HG03139 (cell line): ENCODE data around the gene OR14I1.

Source experiments
- ATAC-seq: cut with Tn5 transposase; IDR thresholded peaks from one replicate; pipeline ENCODE4 v1.9.1; 2021; ENCODE audit not compliant: unreplicated experiment

Gene OR14I1

DNA sequence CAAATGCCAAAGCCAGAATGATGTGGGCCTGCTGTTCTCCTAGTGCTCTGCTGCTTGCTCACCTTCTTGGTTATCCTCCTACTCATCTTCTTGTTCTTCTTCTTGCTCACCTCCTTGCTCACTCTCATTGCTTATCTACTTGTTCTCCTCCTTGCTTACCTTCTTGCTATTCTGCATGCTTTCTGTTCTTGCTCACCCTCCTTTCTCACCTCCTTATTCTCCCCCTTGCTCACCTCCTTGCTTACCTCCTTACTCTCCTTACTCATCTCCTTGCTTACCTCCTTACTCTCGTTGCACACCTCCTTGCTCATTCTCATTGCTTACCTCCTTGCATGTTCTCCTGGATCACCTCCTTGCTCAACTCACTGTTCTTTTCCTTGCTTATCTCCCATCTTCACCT, at the start of gene OR14I1:
Gene OR14I1 (minus strand): TSS at position 53 of the 400 bp plus-strand sequence.
- ATAC-seq, result no peak

DNA sequence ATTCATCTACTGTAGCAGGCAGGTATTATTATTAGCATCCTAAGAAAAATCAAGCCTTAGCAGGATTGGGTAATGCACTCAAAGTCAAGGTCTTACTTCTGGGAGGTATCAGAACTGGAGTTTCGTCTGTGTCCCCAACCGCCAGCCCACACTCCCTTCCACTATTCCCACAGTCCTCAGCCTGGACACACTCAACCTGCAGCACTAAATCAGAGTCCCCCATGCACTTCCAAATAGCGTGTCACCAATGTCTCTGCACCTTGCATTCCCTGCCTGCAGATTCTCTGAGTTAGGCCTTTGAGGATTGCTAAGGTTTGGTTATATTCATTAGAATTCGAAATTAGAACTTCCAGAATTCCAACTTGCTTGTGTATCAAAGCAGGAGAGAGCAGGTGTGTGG, 49.1 kb upstream of the OR14I1 start:
- no peak for ATAC-seq

DNA sequence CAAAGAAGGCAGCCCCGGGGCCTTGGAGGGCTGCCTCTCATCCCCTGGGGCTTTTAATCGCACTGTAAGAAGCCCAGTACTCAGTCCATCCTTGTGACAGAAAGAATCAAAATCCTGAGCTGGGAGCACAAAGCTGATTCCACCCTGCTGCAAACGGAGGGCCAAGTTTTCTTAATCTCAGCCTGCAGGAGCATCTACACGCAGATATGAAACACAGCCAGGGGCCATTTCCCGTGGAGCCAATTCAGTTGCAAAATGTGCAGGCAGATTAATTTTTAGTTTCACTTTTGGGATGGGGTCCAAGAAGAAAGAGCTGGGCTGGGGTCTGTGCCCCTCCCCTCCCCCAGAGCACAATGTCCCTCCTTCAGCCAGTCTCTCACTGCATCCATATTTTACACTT, 48.6 kb upstream of the OR14I1 start:
- ATAC-seq, result no peak

DNA sequence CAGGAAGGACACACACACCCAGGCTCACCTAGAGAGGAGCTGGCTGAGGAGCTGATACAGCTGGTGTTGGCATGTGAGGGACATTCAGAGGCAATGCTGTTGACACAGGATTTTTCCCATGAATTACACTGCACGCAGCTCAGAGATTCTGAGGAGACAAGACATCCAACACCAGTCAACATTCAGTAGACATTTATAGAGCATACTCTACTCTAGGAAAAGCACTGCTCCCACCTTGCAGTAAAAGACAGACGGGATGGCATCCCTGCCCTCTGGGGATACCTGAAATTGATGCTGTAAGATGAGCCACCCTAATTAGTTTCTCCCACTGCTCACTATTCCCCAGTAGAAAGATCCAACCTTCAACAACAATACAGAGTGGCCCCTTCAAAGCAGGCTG, 47.9 kb upstream of the OR14I1 start:
- ATAC-seq, result no peak

DNA sequence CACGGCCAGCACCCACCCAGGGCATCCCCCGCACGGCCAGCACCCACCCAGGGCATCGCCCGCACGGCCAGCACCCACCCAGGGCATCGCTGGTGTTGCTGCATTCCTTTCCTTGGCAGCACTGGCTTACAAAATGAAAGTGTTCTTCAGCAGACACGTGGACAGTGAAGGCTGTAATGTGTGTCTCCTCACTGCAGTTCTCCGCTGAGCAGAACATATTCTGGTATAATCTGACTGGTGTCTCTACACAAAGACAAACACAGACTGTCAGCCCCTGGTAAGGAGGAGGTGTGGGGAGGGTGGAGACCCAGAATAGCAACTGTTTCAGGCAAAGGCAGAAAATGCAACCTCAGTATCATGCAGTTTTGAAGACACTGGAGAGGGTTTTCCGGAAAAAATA, 45.6 kb upstream of the OR14I1 start:
- ATAC-seq, result no peak

DNA sequence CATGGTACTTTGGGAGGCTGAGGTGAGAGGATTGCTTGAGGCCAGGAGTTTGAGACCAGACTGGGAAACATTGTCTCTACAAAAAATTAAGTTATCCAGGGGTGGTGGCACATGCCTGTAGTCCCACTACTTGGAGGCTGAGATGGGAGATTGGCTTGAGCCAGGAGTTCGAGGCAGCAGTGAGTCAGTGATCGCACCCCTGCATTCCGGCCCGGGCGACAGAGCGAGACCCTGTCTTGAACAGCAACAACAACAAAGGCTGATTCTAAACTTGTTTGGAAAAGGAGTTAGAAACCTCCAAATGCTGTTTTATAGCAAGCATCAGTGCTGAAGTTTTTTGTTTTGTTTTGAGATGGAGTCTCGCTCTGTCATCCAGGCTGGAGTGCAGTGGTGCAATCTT, 38.3 kb upstream of the OR14I1 start:
- no peak for ATAC-seq

DNA sequence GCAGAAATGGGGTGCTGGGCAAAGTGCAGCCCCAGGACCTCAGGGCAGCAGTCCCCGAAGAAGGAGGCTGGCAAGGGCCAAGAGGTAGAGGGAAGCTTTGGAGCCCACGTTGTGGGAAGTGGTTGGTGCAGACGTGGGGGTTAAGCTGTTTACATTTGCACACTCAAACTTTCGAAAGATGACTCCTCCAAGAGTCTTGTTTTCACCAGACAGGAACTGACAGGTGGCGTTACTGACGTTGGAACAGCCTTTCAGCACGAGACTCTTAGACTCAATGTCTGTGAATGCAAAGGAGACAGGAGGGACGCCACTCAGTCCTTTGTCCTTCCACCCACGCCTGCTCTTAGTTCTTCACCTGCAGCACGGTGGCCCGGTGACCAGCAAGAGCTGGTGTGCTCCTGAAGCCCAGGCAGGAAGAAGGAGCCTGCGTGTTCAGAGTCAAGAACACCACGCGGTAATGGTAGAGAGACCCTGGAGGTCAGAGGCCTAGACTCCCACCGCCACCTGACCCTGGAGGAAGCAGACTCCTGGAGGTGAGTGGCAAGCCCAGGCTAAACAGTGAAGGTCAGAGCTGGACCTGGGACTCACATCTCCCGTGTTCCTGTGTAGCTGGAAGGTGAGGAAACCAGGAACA, 37.1 kb upstream of the OR14I1 start:
- ATAC-seq, result no peak

DNA sequence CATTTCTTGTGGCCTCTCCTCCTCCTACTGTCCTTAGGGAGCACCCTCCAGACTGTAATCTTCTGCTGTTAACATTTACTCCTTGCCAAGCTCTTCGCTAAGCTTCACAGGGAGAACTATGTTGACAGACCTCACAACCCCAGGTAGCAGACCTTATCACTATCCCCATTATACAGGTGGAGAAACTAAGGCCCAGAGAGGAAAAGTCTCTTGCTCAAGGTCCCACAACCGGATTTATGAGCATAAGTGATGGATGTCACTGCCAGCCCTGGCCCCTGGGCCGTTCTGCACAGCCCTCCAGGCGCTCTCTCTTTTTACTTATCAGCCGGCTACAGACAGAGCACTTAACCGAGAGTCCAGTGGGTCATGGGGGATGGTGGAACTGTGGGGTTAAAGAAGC, 34.9 kb upstream of the OR14I1 start:
- ATAC-seq, result no peak

DNA sequence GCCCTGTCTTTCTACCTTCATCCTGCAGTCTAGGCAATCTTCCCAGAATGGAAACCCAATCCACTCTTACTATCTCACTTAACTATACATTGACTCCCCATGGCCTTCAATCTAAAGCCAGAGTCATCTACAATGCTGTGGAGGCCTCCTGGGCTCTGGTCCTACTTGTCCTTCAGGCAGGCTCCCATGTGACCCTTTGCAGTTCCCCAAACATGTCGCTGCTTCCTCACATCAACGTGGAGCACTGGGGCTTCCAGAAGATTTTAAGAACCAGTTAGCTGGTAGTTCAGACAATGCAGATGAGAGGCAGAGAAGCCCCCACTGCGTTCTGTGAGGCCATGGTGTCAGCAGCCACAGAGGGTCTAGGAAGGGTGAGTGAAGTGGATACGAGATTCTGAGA, 34.4 kb upstream of the OR14I1 start:
- ATAC-seq, result no peak

DNA sequence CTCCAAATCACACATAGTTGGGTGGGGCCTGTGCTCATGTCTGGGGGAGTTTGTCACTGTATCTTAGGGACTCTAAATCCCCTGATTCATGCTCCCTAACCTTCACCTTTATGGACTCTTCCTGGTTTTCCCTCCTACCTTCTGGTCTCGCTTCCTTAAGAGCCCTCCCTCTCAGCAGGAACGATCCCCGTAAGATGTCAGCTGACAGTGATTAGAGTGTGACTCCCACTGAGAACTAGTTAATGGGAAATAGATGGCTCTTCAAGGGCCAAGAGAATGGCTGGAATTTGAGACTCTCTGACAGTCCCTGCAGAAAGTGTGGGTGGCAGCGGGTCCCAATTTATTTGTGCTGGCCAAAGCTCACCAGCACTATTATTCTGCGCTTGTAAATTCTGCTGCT, 31.0 kb upstream of the OR14I1 start:
- ATAC-seq, result no peak

DNA sequence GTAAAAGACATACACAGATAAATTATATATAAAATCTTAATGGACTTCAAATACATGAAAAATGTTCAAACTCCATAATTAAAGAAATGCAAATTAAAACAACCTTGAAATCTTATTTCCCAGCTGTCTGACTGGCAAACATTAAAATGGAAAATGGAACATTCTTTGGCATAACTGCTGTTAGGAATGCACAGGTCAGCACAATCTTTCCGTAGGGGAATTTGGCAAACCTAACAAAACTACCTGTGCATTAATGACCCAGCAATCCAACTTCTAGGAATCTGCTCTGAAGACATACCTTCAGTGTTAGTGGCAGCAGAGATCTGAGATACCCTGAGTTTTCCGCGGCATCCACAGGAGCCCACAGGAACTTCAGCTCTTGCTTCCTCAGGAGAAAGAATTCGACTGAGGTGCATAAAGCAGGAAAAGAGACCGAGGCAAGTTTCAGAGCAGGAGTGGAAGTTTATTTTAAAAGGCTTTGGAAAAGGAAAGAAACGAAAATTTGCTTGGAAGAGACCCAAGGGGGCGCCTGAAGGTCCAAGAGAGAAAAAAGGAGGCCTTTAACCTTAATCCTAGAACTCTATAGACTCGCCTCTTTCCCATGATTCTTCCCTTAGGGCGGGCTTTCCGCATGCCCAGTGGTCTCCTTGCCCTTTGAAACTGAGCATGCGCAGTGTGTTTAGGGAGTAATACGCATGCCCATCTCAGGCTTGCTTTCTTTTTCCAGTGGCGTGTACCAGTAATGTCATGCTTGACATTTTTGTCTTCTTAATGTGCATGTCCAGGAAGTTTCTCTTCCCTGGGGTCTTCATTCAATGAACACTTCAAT, 28.2 kb upstream of the OR14I1 start:
- ATAC-seq, result no peak

DNA sequence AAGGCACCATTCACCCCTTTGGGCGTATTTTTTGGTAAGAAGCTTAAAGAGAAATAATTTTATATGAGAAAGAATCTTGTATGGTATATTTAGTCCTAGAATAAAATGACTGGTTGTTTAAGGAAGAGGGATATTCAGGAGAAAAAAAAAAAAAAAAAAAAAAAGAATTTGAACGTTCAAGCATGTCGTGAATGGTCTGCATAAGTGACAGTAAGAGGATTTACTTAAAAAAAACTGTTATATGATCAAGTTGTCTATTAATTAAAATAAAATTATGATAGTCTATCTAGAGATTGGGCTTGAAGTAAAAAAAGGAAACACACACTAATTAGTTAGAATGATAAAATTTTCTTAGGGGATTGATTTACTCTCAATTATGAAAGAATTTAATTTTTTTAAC, 11.7 kb upstream of the OR14I1 start:
- ATAC-seq, result no peak

DNA sequence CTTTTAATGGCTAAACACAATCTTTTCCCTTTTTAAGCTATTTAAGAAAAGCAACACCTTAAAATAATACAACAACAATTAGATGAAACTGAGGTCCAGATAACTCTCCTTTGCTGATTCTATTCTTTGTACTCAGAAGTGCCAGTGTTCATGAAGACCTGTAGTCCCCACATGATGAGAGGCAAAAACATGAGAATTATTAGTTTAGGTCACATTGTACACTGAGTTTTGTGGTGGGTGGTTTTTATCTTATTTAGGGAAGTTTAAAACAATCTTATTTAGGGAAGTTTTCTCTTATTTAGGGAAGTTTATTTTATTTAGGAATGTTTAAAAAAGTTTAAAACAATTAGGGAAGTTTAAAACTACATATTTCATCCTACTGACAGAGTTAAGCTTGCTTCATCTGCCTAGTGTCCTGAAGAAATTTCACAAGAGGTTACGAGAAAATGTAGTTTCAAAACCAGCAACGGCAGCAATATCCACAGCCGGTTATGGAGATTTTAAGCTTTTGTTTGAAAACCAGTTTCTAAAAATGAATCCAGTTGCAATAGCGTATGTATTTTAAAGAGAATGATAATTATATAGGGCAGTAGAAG, 7.8 kb upstream of the OR14I1 start:
- no peak for ATAC-seq

DNA sequence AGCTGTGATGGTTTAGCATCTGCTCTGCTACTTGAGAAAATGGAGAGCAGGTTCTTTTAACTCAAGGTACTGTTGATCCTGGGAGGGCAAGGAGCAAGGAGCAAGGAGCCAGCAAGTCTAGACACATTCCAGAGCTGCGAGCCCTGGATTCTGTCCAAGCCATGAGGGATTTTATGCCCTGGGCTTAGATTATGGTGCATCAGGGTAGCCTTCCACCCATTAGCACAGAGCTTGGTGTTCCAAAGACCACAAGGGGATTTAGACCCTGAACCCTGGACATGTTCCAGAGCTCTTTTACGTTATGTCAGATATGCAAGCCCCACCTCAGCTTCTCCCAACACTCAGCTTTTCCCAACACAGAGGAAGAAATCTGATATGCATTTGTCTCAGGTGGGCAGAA, 2.0 kb upstream of the OR14I1 start:
- ATAC-seq, result no peak

DNA sequence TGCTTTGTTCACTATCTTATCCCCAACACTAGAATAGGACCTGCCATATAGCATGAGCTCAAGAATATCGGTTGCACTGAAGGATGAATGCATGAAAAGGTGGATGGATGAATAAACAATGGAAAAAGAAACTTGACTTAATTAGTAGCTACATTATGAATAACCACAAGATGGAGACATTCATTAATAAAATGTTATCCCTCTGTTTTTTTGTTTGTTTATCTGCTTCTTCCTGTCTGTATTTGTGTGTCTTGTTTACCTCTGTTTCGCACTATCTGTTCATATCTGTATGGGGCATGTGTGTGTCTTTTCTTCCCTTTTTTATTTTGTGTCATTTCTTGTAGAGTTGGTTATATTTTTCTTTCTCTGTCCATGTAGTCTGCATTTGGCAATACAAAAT, 1.1 kb upstream of the OR14I1 start:
- ATAC-seq, result no peak

DNA sequence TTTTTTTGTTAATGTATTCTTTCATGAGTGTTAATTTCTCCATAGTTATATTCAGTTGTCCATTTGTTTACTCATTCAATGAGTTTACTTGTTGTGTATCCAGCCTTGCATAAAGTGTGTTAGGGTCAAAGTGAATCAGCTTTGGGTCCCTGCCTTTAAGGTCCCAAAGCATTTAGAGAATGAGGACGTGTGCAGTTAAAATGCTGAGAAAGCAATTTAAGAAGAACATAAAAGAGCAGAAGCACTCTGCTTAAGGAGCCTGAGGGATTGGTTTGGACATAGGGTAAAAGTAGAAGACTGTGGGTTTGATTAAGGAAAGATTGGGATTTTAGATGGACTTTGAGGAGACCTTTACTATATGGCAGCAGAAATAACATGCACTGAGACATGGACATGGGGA, 3.5 kb downstream of the OR14I1 start:
- no peak for ATAC-seq

DNA sequence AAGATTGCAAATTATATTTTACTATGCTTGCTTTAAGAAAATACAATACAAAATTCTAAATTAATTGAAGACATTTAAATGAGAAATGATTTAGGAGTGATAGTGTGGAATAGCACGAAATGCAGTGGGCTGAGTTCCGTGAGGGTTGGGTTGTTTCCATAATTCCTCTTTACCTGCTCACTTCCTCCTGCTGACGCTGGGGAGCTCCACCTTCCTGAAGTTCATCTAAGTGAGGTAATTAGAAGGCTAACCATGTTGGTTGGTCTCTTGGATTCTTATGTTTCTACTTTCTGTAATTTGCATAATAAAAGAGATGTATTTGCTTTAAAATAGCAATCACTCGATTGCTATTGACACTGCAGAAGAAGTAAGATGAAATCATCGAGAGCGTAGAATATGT, 4.7 kb downstream of the OR14I1 start:
- no peak for ATAC-seq

DNA sequence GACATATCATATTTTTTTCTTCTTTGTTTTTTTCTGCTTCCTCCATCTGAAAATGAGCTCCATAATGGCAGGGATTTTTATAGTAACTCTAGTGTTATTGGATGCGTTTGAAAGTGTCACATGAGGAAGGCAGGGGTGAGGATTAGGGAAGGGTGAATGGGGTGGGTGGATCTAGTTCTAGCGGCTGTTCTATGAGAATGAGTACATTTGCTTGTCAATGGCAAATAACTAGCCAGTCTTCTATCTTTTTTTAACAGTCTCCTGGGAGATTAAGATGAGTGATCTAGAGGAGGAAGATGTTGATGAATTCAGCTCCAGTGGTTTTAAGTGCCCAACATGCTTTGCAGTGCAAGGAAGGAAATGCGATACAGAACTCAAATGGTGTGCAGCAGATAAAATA, 5.8 kb downstream of the OR14I1 start:
- ATAC-seq, result no peak

DNA sequence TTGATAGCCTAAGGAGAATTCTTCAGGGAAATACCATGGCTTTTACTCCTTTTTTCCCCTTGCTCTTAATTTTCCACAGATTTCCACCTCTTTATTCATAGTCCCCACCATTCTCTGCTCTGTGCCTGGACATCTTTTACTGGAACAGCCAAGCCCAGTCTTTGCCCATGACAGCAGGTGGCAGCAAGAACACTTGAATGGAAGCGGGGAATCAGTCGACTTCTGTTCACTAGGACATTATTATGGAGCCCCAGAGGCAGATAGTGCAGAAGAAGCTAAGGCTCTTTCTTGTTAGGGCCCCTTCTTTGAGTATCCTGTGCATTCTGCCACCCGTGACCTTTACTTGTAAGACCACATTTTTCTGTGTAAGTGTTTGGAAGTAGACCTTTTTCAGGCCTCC, 6.3 kb downstream of the OR14I1 start:
- no peak for ATAC-seq

DNA sequence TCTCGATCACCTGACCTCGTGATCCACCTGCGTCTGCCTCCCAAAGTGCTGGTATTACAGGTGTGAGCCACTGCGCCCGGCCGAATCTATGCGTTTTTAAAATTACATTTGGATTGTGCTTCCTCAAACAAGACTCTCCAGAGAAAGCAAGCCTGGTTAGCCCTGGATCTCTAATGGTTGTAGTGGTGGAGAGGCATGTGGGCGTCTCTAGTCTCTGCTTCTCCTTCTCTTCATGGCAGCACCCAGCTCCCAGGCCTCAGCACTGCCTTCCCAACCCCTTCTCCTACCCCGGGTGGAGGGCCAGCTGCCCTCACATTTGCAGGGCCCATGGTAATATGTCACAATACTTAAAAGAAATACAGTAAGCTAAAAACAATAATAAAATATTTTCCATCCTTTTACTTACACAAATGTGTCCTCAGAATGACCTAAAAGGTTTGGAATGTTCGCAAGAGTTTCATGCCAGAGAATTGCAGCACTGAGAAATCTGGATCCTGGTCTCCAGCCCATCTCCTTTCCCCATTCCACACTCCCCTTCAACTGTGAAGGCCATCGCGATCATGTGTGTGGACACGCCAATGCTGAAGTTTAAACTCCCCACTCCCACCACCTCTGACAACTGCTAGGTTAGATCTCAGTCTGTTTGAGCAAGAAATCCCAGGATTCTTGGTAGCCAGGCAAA, 7.0 kb downstream of the OR14I1 start:
- no peak for ATAC-seq

DNA sequence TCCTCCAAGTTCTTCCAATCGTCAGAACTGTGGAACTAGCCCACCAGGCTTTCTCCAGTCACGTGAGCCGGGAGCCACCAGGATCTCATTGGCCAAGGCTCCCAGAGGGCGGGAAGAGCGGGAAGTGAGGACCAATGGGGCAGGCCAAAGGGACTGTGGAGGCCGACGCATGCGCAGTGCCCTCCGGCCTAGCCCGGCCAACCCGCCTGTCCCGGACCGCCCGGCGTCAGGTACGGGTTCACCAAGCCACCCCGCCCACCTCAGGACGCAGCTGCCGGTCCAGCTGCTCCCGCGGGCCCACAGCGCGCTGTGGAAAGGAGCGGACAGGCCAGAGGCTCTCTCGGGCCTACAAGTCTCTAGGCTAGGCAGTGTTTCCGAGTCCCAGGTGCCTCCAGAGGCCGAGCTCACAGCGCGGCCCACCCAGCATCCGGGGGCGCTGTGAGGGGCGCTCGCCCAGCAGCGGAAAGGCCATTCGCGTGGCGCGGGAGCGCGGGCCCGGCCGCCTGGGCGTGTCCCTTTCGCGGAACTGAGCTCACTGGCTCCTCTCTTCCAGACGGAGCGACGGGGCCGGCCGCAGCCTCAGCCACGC, 10.9 kb downstream of the OR14I1 start:
- no peak for ATAC-seq
